ENCODE results near the gene TLR9.
A peak's percentile ranks its signal among the peaks of the same experiment; 100 is the strongest.
"Not testable (repeated sequence)": the region's sequence is repeated elsewhere in the genome, so short reads cannot be mapped to it uniquely, and the experiment has no call there.

TLR9 gene, protein sequence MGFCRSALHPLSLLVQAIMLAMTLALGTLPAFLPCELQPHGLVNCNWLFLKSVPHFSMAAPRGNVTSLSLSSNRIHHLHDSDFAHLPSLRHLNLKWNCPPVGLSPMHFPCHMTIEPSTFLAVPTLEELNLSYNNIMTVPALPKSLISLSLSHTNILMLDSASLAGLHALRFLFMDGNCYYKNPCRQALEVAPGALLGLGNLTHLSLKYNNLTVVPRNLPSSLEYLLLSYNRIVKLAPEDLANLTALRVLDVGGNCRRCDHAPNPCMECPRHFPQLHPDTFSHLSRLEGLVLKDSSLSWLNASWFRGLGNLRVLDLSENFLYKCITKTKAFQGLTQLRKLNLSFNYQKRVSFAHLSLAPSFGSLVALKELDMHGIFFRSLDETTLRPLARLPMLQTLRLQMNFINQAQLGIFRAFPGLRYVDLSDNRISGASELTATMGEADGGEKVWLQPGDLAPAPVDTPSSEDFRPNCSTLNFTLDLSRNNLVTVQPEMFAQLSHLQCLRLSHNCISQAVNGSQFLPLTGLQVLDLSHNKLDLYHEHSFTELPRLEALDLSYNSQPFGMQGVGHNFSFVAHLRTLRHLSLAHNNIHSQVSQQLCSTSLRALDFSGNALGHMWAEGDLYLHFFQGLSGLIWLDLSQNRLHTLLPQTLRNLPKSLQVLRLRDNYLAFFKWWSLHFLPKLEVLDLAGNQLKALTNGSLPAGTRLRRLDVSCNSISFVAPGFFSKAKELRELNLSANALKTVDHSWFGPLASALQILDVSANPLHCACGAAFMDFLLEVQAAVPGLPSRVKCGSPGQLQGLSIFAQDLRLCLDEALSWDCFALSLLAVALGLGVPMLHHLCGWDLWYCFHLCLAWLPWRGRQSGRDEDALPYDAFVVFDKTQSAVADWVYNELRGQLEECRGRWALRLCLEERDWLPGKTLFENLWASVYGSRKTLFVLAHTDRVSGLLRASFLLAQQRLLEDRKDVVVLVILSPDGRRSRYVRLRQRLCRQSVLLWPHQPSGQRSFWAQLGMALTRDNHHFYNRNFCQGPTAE

DNA sequence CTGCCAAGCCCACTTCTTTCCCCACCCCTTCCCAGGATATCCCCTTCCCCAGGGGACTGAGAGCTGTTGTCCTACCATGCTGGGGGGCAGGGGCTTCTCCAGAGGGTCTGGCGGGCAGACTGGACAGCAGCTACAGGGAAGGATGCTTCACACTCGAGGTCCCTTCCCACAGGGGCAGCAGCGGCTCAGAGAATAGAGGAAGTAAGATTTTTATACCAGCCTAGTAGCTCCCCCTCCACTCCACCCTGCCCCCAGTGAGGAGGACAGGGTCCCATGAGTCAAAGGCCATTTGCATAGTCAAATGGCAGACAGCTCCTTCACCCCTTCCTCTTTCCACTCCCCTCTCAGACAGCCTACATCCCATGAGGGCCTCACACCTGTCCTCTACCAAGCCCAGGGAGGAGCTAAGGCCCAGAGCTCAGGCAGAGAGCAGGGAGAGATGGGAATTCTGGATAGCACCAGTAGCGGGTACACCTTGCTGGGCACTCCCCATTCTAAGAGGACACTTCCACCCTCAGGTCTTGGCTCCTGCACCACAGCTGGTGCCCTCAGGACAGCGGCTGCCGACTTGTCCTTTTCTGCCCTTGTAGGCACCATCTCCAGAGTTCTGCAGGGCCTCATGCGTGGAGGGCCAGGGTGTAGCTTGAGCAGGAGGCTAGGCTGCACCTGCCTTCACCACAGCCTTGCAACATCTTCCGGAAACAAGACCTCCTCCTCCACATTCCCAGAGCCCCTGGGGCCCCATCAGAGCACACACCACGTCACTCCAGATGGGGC is at the start of gene TLR9:
Gene TLR9, minus strand, starts transcription at position 194 of the 777 bp plus-strand sequence. Its CDS starts 116 bp downstream, at position 78.
- Mint-ChIP-seq H3K27me3 (no peaks in the 10 kb centered on the region), H3K9me3 (no peaks in the 10 kb centered on the region), H3K36me3 (ENCODE audit: low read depth) (peaks cover 30% of the 10 kb centered on the region), H3K27ac (peak within 1 kb of the TSS; percentile 93), H3K4me3 (peak within 1 kb of the TSS; percentile 54), H3K4me1 (ENCODE audit: low read depth) (peaks cover 67% of the 10 kb centered on the region)
- peak; percentile 66 for DNase-seq

DNA sequence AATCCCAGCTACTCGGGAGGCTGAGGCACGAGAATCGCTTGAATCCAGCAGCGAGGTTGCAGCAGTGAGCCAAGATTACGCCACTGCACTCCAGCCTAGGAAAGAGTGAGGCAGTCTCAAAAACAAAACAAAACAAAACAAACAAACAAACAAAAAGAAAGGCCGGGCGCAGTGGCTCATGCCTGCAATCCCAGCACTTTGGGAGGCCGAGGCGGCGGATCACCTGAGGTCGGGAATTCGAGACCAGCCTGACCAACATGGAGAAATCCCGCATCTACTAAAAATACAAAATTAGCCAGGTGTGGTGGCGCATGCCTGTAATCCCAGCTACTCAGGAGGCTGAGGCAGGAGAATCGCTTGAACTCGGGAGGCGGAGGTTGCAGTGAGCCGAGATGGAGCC is 49.3 kb upstream of the TLR9 start:
- peak; percentile 27 for DNase-seq
- H3K27me3 Mint-ChIP-seq, H3K9me3 Mint-ChIP-seq: not testable (repeated sequence)
- Mint-ChIP-seq H3K4me3 (peak overlapping the region; percentile 89), H3K27ac (peak overlapping the region; percentile 97), H3K4me1 (ENCODE audit: low read depth) (peaks cover 67% of the 10 kb centered on the region), H3K36me3 (ENCODE audit: low read depth) (peaks cover 96% of the 10 kb centered on the region)

DNA sequence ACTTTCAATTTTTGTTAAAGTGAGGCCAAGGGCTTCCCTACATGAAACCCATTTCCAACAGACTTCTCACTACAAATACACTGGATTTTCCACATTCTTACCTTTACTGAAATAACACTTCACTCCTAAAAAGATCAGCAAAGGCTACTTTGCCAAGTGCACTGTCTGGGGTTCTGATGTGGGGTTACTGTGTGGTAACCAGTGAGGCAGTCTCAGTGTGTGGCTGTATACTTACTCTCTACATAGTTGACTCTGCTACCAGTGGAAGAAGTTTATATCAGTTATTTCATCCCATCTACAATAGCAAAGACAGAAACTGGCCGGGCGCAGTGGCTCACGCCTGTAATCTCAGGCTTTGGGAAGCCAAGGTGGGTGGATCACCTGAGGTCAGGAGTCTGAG is 47.4 kb upstream of the TLR9 start:
- peak; percentile 35 for DNase-seq
- Mint-ChIP-seq H3K4me1 (ENCODE audit: low read depth) (peaks cover 74% of the 10 kb centered on the region), H3K4me3 (peak overlapping the region; percentile 89), H3K27ac (peak overlapping the region; percentile 97), H3K36me3 (ENCODE audit: low read depth) (peaks cover 98% of the 10 kb centered on the region), H3K27me3 (no peaks in the 10 kb centered on the region), H3K9me3 (no peaks in the 10 kb centered on the region)

DNA sequence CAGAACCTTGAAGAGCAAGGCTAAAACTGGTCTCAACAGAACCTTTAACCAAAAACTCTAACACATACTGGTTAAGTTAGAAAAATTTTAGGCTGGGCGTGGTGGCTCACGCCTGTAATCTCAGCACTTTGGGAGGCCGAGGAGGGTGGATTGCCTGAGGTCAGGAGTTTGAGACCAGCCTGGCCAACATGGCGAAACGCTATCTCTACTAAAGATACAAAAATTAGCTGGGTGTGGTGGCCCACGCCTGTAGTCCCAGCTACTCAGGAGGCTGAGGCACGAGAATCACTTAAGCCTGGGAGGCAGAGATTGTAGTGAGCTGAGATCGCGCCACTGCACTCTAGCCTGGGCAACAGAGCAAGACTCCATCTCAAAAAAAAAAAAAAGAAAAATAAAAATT is 46.7 kb upstream of the TLR9 start:
- DNase-seq: peak; percentile 26
- Mint-ChIP-seq H3K4me3 (peak overlapping the region; percentile 74), H3K36me3 (ENCODE audit: low read depth) (peaks cover 99% of the 10 kb centered on the region), H3K27ac (peak overlapping the region; percentile 97), H3K4me1 (ENCODE audit: low read depth) (peaks cover 81% of the 10 kb centered on the region)
- not testable (repeated sequence) for H3K9me3 Mint-ChIP-seq, H3K27me3 Mint-ChIP-seq

DNA sequence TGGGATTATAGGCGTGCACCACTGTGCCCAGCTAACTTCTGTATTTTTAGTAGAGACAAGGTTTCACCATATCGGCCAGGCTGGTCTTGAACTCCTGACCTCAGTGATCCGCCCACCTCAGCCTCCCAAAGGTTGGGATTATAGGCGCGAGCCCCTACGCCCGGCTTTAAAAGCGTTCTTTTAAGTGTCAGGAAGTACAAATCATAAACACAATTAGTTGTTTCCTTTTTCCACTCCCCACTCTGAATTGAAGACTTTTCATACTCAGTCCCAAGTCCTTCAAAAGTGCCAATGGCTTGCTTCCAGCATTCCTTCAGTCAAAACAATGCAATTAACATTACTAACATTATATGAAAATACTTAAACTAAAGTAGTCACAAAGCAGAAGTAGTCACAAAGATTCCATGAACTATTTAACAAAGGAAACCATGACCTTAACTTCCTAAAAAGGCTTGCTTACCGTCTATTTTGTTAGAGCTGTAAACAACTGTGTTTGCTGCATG is 44.9 kb upstream of the TLR9 start:
- Mint-ChIP-seq H3K27ac (peak overlapping the region; percentile 97), H3K36me3 (ENCODE audit: low read depth) (peaks cover 97% of the 10 kb centered on the region), H3K27me3 (no peaks in the 10 kb centered on the region), H3K4me3 (peak overlapping the region; percentile 74), H3K4me1 (ENCODE audit: low read depth) (peaks cover 89% of the 10 kb centered on the region), H3K9me3 (no peaks in the 10 kb centered on the region)
- DNase-seq: no peak

DNA sequence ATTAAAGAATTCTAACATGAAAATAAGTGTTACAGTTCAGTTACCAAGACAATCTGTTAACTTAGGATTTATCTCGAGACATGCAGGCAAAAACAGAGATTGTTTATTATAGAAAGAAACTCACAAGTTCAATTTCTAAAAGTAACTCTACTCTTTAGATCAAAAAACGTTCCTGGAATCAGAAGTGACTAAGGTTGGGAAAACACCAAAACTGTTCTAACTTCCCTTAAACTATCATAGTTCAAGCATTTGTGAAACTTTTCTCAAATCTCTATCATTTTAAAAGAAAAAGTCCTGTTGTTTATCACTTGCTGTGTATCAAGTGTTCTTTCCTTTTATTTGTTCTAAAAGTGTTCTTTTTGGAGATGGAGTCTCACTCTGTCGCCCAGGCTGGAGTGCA is 44.3 kb upstream of the TLR9 start:
- H3K27me3 Mint-ChIP-seq: no peaks in the 10 kb centered on the region
- peaks cover 90% of the 10 kb centered on the region for H3K4me1 Mint-ChIP-seq (ENCODE audit: low read depth)
- peaks cover 97% of the 10 kb centered on the region for H3K36me3 Mint-ChIP-seq (ENCODE audit: low read depth)
- no peaks in the 10 kb centered on the region for H3K9me3 Mint-ChIP-seq
- peak overlapping the region; percentile 74 for H3K4me3 Mint-ChIP-seq
- no peak for DNase-seq
- H3K27ac Mint-ChIP-seq: peak overlapping the region; percentile 97

DNA sequence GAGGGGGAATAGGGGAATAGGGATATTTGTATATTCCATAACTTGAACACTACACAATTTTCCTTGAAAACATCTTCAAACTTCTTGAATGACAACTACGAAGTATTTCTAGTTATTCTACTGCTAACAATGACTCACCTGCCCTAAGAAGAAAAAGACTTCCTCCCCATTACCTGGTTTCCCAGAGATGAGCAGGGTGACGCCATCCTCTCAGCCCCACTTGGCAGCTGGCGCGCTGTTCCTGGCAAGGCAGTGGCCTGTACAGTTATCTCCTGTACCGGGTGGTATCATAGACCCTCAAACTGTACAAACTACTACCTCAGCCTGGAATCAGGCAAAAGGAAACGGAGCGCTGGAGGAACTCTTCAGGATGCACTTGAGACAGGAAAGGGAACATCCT is 42.6 kb upstream of the TLR9 start:
- no peaks in the 10 kb centered on the region for H3K27me3 Mint-ChIP-seq
- H3K9me3 Mint-ChIP-seq: no peaks in the 10 kb centered on the region
- H3K4me3 Mint-ChIP-seq: peak overlapping the region; percentile 48
- DNase-seq: peak; percentile 67
- peaks cover 89% of the 10 kb centered on the region for H3K4me1 Mint-ChIP-seq (ENCODE audit: low read depth)
- H3K27ac Mint-ChIP-seq: peak overlapping the region; percentile 97
- H3K36me3 Mint-ChIP-seq (ENCODE audit: low read depth): peaks cover 97% of the 10 kb centered on the region

DNA sequence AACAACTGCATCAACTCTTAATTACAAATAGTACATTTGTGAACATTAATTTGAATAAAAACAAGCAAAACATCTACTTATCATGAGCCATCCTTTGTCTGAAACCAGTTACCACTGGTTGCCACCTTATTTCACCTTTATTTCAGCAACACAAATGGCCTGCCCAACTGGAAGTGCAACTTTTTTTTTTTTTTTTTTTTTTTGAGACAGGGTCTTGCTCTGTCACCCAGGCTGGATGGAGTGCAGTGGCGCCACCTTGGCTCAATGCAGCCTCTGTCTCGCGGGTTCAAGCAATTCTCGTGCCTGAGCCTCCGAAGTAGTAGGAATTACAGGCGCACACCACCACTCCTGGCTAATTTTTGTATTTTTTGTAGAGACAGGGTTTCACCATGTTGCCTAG is 39.9 kb upstream of the TLR9 start:
- no peak overlapping the region for H3K4me3 Mint-ChIP-seq

DNA sequence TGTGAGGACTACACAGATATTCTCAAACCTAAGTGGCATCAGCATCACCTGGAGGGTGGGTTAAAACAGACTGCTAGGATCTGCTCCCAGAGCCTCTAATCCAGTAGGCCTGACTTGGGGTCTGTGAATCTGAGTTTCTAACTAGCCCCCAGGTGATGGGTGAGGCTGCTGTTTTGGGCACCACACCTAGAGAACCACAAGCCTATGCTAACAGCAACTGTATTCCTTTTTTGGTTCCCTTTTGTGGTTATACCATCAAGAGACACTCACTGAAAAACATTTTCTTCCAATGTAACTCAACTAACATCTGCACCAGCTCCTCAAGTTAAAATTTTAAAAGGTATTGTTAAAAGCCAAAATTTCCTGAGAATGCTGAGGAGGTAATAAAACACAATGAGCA is 37.0 kb upstream of the TLR9 start:
- Mint-ChIP-seq H3K36me3 (ENCODE audit: low read depth) (peaks cover 99% of the 10 kb centered on the region), H3K27me3 (no peaks in the 10 kb centered on the region), H3K27ac (peak overlapping the region; percentile 73), H3K4me3 (no peak overlapping the region), H3K9me3 (no peaks in the 10 kb centered on the region), H3K4me1 (ENCODE audit: low read depth) (peaks cover 87% of the 10 kb centered on the region)
- no peak for DNase-seq

More for the DNA sequence above, 39.9 kb upstream of the TLR9 start:
- Mint-ChIP-seq H3K9me3 (no peaks in the 10 kb centered on the region), H3K27me3 (no peaks in the 10 kb centered on the region), H3K36me3 (ENCODE audit: low read depth) (peaks cover 99% of the 10 kb centered on the region), H3K27ac (peak overlapping the region; percentile 73), H3K4me1 (ENCODE audit: low read depth) (peaks cover 88% of the 10 kb centered on the region)
- no peak for DNase-seq

DNA sequence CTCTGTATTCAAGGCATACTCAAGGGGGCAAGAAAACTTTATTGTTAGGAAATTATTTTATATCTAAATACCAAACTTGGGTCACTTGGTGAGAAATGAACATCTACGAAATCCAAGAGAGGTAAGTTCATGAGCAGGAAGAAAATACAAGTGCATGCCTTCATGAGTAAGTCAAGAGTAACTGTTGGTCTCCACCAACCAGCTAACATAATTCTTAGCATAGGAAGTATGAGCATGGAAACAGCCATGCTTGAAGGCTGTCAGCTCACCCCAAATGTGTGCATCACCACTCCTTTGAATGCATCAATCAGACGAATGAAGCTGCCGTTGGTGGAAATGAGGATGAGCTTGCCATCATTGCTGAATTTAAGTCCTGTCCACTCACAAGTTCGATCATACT is 34.0 kb upstream of the TLR9 start:
- Mint-ChIP-seq H3K9me3 (no peaks in the 10 kb centered on the region), H3K27me3 (no peaks in the 10 kb centered on the region), H3K36me3 (ENCODE audit: low read depth) (peaks cover 100% of the 10 kb centered on the region), H3K4me3 (no peak overlapping the region), H3K4me1 (ENCODE audit: low read depth) (peaks cover 93% of the 10 kb centered on the region), H3K27ac (peak overlapping the region; percentile 98)
- DNase-seq: no peak

DNA sequence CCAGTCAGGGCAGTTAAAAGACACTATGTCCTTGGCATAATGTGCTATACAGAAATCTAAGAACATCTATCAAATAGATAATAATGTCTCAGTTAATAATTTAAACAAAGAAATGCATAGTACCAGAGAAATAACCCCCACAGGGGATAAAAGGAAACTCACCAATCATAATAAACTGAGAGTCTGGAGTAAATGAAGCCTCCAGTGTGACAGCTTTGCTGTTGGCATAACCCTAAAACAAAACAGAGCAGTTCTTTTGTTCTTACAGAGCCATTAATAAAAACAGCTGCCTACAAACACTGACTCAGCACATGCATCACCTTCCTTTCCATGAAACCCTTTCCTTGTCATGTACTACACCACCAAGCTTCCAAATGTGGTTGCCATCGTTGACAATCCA is 33.6 kb upstream of the TLR9 start:
- no peak for DNase-seq
- Mint-ChIP-seq H3K27ac (peak overlapping the region; percentile 98), H3K9me3 (no peaks in the 10 kb centered on the region), H3K36me3 (ENCODE audit: low read depth) (peaks cover 100% of the 10 kb centered on the region), H3K27me3 (no peaks in the 10 kb centered on the region), H3K4me1 (ENCODE audit: low read depth) (peaks cover 93% of the 10 kb centered on the region), H3K4me3 (no peak overlapping the region)

DNA sequence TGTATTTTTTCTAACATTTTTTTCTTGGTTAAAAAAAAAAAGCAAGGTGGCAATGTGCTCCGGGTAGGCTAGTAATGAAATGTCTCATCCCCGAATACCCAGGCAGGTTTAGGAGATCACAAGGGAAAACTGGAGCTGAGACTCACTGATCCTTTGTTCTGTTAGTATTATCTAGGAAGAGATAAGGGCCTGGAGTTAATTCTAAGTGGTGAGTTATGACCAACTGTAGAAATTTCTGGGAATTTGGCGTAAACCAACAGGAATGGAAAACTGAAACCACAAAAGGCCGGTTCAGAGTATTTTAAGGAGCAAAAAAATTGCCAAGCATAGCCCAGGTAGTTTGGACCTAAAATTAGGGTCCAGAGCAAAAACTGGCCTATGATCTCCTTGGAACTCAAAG is 32.5 kb upstream of the TLR9 start:
- Mint-ChIP-seq H3K4me3 (no peak overlapping the region), H3K4me1 (ENCODE audit: low read depth) (peaks cover 94% of the 10 kb centered on the region), H3K36me3 (ENCODE audit: low read depth) (peaks cover 100% of the 10 kb centered on the region), H3K9me3 (no peaks in the 10 kb centered on the region), H3K27ac (peak overlapping the region; percentile 98), H3K27me3 (no peaks in the 10 kb centered on the region)
- DNase-seq: no peak

DNA sequence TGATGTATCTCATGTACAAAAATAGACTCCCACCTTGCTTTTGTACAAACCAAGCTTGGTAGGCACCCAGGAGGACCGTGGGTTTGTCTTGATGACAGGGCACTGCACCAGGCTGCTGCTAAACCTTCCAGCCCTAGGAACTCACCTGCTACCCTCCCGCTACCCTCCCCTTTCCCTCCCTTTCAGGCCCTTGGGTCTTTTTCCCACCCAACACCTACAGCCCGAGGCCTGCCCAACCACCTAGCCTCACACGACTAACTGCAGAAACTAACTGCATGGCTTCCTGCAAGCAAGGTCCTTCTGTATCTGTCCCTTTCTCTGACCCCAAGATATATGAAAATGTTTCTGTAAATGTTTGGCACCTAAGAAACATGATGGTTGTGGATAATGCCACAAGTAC is 31.2 kb upstream of the TLR9 start:
- Mint-ChIP-seq H3K27me3 (no peaks in the 10 kb centered on the region), H3K4me1 (ENCODE audit: low read depth) (peaks cover 92% of the 10 kb centered on the region), H3K4me3 (no peak overlapping the region), H3K36me3 (ENCODE audit: low read depth) (peaks cover 100% of the 10 kb centered on the region), H3K27ac (peak overlapping the region; percentile 98), H3K9me3 (no peaks in the 10 kb centered on the region)
- DNase-seq: no peak

DNA sequence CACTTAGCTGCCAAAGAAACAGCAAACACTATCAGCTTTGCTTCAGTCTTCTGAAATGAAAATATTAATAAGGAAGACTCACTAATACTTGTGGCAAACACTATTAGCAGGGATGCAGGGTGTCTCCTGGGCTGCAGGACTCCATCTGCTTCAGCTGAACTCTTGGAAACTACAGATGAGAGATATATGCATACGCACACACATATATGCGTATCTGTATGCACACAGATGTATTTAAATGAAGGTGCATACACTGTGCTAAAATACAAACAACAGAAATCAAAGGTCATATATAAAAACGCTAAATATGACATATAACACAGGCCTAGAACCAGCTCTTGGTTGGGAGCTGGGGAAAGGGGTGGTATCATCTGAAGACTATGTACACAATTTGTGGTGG is 30.7 kb upstream of the TLR9 start:
- Mint-ChIP-seq H3K4me1 (ENCODE audit: low read depth) (peaks cover 94% of the 10 kb centered on the region), H3K9me3 (no peaks in the 10 kb centered on the region), H3K36me3 (ENCODE audit: low read depth) (peaks cover 100% of the 10 kb centered on the region), H3K4me3 (no peak overlapping the region), H3K27ac (peak overlapping the region; percentile 98), H3K27me3 (no peaks in the 10 kb centered on the region)
- no peak for DNase-seq
